ENCODE data around the gene BCL2L14.

DNA sequence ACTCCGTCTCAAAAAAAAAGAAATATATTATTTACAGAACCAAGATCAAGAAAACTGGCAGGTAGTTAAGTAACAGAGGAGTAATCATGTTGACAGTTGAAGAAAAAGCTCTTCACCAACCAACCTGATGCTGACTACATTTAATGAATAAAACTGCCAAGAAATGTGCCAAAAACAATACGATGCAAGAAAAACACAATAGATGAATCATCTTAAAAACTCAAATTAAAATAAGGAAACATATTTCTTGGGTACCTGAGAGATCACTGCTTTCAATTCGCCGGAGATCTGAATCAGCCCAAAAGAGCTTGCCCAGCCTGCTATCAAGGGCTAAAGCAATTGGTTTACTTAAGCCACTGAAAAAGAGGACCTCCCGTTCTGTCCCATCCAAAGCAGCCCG, 76.4 kb downstream of the BCL2L14 start:
- TF ChIP-seq, protein P1, sequence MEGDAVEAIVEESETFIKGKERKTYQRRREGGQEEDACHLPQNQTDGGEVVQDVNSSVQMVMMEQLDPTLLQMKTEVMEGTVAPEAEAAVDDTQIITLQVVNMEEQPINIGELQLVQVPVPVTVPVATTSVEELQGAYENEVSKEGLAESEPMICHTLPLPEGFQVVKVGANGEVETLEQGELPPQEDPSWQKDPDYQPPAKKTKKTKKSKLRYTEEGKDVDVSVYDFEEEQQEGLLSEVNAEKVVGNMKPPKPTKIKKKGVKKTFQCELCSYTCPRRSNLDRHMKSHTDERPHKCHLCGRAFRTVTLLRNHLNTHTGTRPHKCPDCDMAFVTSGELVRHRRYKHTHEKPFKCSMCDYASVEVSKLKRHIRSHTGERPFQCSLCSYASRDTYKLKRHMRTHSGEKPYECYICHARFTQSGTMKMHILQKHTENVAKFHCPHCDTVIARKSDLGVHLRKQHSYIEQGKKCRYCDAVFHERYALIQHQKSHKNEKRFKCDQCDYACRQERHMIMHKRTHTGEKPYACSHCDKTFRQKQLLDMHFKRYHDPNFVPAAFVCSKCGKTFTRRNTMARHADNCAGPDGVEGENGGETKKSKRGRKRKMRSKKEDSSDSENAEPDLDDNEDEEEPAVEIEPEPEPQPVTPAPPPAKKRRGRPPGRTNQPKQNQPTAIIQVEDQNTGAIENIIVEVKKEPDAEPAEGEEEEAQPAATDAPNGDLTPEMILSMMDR (IDR thresholded peaks at IDR 0.05; ENCODE audit: low read depth, low read length, poor library complexity, severe bottlenecking) = no peak
- no peak for TF ChIP-seq EZH2phosphoT487 (IDR thresholded peaks at IDR 0.05; ENCODE audit: borderline replicate concordance, low read length)

Measured in DOHH2 (cell line).